H9 (cell line): ENCODE data around the gene DOK1. TPM values are rescaled to one million over a fixed set of nuclear protein-coding genes. Genes with fewer than 3 reads are reported as not detected.

Experiments
- DNase-seq: peaks from one replicate; pipeline ENCODE4 v3.0.0-alpha.2; 2017
- H2AFZ ChIP-seq: one replicate; pipeline ENCODE4 v1.6.1; 2013; ENCODE audit warnings: mild to moderate bottlenecking, low read length, control low read depth, moderate library complexity
- H2AK5ac ChIP-seq: 2 replicates; pipeline ENCODE4 v1.6.1; 2013; ENCODE audit warnings: low read length, control low read depth, mixed read lengths; ENCODE audit not compliant: insufficient read length
- H2BK120ac ChIP-seq: one replicate; pipeline ENCODE4 v1.6.1; 2013; ENCODE audit warnings: low read depth, mild to moderate bottlenecking, low read length, control low read depth, inconsistent platforms; ENCODE audit not compliant: poor library complexity, severe bottlenecking
- H2BK12ac ChIP-seq: 2 replicates; pipeline ENCODE4 v1.6.1; 2013; ENCODE audit warnings: low read length, control low read depth, mixed read lengths, low read depth; ENCODE audit not compliant: insufficient read length
- H2BK15ac ChIP-seq: 2 replicates; pipeline ENCODE4 v1.6.1; 2013; ENCODE audit warnings: low read depth, low read length, control low read depth
- H2BK20ac ChIP-seq: one replicate; pipeline ENCODE4 v1.6.1; 2013; ENCODE audit warnings: low read depth, mild to moderate bottlenecking, low read length, control low read depth, inconsistent platforms; ENCODE audit not compliant: poor library complexity, severe bottlenecking
- H2BK5ac ChIP-seq: 2 replicates; pipeline ENCODE4 v1.6.1; 2013; ENCODE audit warnings: low read length, control low read depth, mixed read lengths; ENCODE audit not compliant: insufficient read length
- H3K14ac ChIP-seq: 2 replicates; pipeline ENCODE4 v1.6.1; 2013; ENCODE audit warnings: low read length, control low read depth; ENCODE audit not compliant: insufficient read depth
- H3K18ac ChIP-seq: 2 replicates; pipeline ENCODE4 v1.6.1; 2013; ENCODE audit warnings: low read depth, mild to moderate bottlenecking, mixed read lengths, low read length, control low read depth; ENCODE audit not compliant: insufficient read length
- H3K23ac ChIP-seq: 2 replicates; pipeline ENCODE4 v1.6.1; 2013; ENCODE audit warnings: low read length, control low read depth, mixed read lengths, low read depth; ENCODE audit not compliant: insufficient read length
- H3K23me2 ChIP-seq: 2 replicates; pipeline ENCODE4 v1.6.1; 2013; ENCODE audit warnings: low read depth, mild to moderate bottlenecking, mixed read lengths, low read length, control low read depth; ENCODE audit not compliant: insufficient read length, poor library complexity, severe bottlenecking
- H3K27ac ChIP-seq: 2 replicates; pipeline ENCODE4 v1.5.1; 2013; ENCODE audit warnings: low read length, control low read depth, mixed read lengths, low read depth; ENCODE audit not compliant: insufficient read length
- H3K27me3 ChIP-seq: 2 replicates; pipeline ENCODE4 v1.6.1; 2013; ENCODE audit warnings: low read length, control low read depth, inconsistent platforms; ENCODE audit not compliant: insufficient read depth
- H3K4ac ChIP-seq: 2 replicates; pipeline ENCODE4 v1.6.1; 2013; ENCODE audit warnings: low read depth, mild to moderate bottlenecking, control low read depth, inconsistent platforms, low read length, moderate library complexity
- H3K4me1 ChIP-seq: 2 replicates; pipeline ENCODE4 v1.6.1; 2013; ENCODE audit warnings: low read length, control low read depth, inconsistent platforms; ENCODE audit not compliant: insufficient read depth
- H3K4me2 ChIP-seq: 2 replicates; pipeline ENCODE4 v1.6.1; 2013; ENCODE audit warnings: low read length, control low read depth, mixed read lengths; ENCODE audit not compliant: insufficient read length, insufficient read depth
- H3K56ac ChIP-seq: 2 replicates; pipeline ENCODE4 v1.6.1; 2013; ENCODE audit warnings: low read depth, mild to moderate bottlenecking, mixed read lengths, low read length, control low read depth; ENCODE audit not compliant: insufficient read length
- H3K79me1 ChIP-seq: 2 replicates; pipeline ENCODE4 v1.6.1; 2013; ENCODE audit warnings: low read depth, mild to moderate bottlenecking, moderate library complexity, low read length, control low read depth, inconsistent platforms; ENCODE audit not compliant: insufficient read depth, poor library complexity, severe bottlenecking
- H3K79me2 ChIP-seq: 2 replicates; pipeline ENCODE4 v1.6.1; 2013; ENCODE audit warnings: low read length, control low read depth, inconsistent platforms; ENCODE audit not compliant: insufficient read depth
- H3K9ac ChIP-seq: 2 replicates; pipeline ENCODE4 v1.6.1; 2013; ENCODE audit warnings: low read length, control low read depth, mixed read lengths; ENCODE audit not compliant: insufficient read length; ENCODE audit errors: extremely low read depth
- H3K9me3 ChIP-seq: one replicate; pipeline ENCODE4 v1.6.1; 2013; ENCODE audit warnings: low read depth, low read length, inconsistent platforms; ENCODE audit not compliant: control insufficient read depth
- H3T11ph ChIP-seq: one replicate; pipeline ENCODE4 v1.6.1; 2013; ENCODE audit warnings: mild to moderate bottlenecking, low read length, control low read depth, inconsistent platforms
- H4K20me1 ChIP-seq: one replicate; pipeline ENCODE4 v1.6.1; 2013; ENCODE audit not compliant: control insufficient read depth, insufficient read length, insufficient read depth
- H4K5ac ChIP-seq: 2 replicates; pipeline ENCODE4 v1.6.1; 2013; ENCODE audit warnings: low read depth, mild to moderate bottlenecking, mixed read lengths, low read length, control low read depth; ENCODE audit not compliant: insufficient read length
- H4K8ac ChIP-seq: replicated peaks from 2 replicates; pipeline ENCODE4 v1.6.1; 2013; ENCODE audit warnings: low read length, control low read depth, mixed read lengths, low read depth; ENCODE audit not compliant: insufficient read length
- H4K91ac ChIP-seq: 2 replicates; pipeline ENCODE4 v1.6.1; 2013; ENCODE audit warnings: low read depth, mild to moderate bottlenecking, moderate library complexity, mixed read lengths, low read length, control low read depth; ENCODE audit not compliant: insufficient read length
- H3K27ac Mint-ChIP-seq, 3 experiments: 2 replicates in 2 of 3; 3 replicates in 1 of 3; pipeline ENCODE4 v1.8.0; 2020 to 2021; ENCODE audit warnings: mixed read lengths in 3 of 3, mild to moderate bottlenecking in 1 of 3, moderate library complexity in 1 of 3
- H3K27me3 Mint-ChIP-seq: 2 replicates; pipeline ENCODE4 v1.8.0; 2021; ENCODE audit warnings: low read depth, mild to moderate bottlenecking, moderate library complexity, mixed read lengths
- H3K36me3 Mint-ChIP-seq, 3 experiments: 2 replicates in 2 of 3; 3 replicates in 1 of 3; pipeline ENCODE4 v1.8.0; 2020 to 2021; ENCODE audit warnings: low read depth in 3 of 3, mixed read lengths in 3 of 3; ENCODE audit not compliant: insufficient read depth in 1 of 3
- H3K4me1 Mint-ChIP-seq, 2 experiments: 2 replicates each; pipeline ENCODE4 v1.8.0; 2020; ENCODE audit warnings: mixed read lengths in 2 of 2
- H3K4me3 Mint-ChIP-seq, 2 experiments: 2 replicates in 1 of 2; 3 replicates in 1 of 2; pipeline ENCODE4 v1.8.0; 2020 to 2021; ENCODE audit warnings: mild to moderate bottlenecking in 2 of 2, mixed read lengths in 2 of 2, moderate library complexity in 1 of 2
- H3K9me3 Mint-ChIP-seq, 2 experiments: 2 replicates in 1 of 2; 3 replicates in 1 of 2; pipeline ENCODE4 v1.8.0; 2020; ENCODE audit warnings: mild to moderate bottlenecking in 2 of 2, mixed read lengths in 2 of 2, moderate library complexity in 1 of 2
- WGBS: extraction: QIAGEN DNeasy Blood & Tissue Kit; methylation state at CpG from one replicate; pipeline ENCODE4 v1.1.7; 2013; ENCODE audit warnings: missing lambda C conversion rate, low lambda C conversion rate, mixed read lengths; ENCODE audit not compliant: insufficient read length; ENCODE audit errors: extremely low coverage; 5-methylcytosine and 5-hydroxymethylcytosine counted together
- total RNA-seq: library from RNA; stranded (reverse); gene quantifications from 2 replicates; pipeline ENCODE4 v1.2.1, GENCODE V29; 2021
- TF ChIP-seq, protein P1 (sequence below): fragments of 200-600 bp; sonication (generic); conservative IDR thresholded peaks from 3 replicates; pipeline ENCODE4 v1.8.0; 2021; ENCODE audit warnings: antibody characterized with exemption, mild to moderate bottlenecking

The DOK1 gene
- total RNA-seq, 1 experiment from 2014 or later = 16.0 TPM

DNA sequence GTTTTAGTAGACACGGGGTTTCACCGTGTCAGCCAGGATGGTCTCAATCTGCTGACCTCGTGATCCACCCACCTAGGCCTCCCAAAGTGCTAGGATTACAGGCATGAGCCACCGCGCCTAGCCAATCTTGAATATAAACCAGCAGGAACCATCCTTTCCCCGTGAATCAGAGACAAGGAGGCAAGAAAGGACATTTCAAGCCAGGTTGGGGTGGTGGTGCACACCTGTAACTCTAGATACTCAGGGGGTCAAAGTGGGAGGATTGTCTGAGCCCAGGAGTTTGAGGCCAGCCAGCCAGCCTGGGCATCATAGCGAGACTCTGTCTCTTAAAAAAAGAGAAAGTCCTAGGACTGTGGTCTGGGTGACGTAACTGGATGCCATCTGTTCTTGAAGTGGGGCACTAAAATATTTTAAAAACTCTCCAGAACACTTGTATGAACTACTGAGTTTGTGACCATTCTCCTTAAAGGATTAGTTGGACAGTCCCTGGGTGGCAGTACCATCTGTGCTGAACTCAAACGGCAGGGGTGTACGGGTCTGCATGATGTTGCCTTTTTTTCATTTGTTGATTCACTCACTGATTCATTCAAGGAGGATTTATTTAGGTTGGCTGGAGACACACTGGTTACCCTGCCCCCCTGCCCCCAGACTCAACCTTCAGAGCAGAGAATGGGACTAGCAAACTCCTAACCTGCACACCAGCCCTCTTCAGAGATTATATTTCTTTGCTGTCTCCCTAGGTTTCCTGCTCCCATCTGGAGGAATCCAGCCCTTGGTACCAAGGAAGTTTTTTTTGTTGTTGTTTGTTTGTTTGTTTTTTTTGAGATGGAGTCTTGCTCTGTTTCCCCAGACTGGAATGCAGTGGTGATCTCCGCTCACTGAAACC, 43.2 kb upstream of the DOK1 start:
- no peak overlapping the region for H4K5ac ChIP-seq
- WGBS = no CpG with 5 or more reads among the region's 11 CpGs
- H3K27me3 ChIP-seq = peaks cover 61% of the 10 kb centered on the region
- no peak overlapping the region for H3K23ac ChIP-seq
- no peak overlapping the region for H3K27ac Mint-ChIP-seq
- peaks cover 6 to 11% of the 10 kb centered on the region in 2 experiments for H3K9me3 Mint-ChIP-seq
- H2BK5ac ChIP-seq = no peak overlapping the region
- H4K8ac ChIP-seq = no peak overlapping the region
- no peak overlapping the region for H3K56ac ChIP-seq
- H2BK12ac ChIP-seq = no peak overlapping the region
- no peak for DNase-seq
- peaks cover 27 to 31% of the 10 kb centered on the region in 2 experiments for H3K4me1 Mint-ChIP-seq
- no peaks in the 10 kb centered on the region for H4K20me1 ChIP-seq
- no peak overlapping the region for H3K18ac ChIP-seq
- H3K4me2 ChIP-seq = no peak overlapping the region
- peaks cover 3% of the 10 kb centered on the region; the same call in 1 of the 2 replicates for H3K4me1 ChIP-seq
- no peak overlapping the region for H2BK20ac ChIP-seq
- H2AFZ ChIP-seq = no peak overlapping the region
- no peaks in the 10 kb centered on the region for H3K9me3 ChIP-seq
- H4K91ac ChIP-seq = no peak overlapping the region
- no peak overlapping the region for H3K4ac ChIP-seq
- H2BK120ac ChIP-seq = no peak overlapping the region
- H2AK5ac ChIP-seq = no peak overlapping the region
- no peaks in the 10 kb centered on the region for H3K79me2 ChIP-seq
- H2BK15ac ChIP-seq = no peak overlapping the region
- H3K36me3 Mint-ChIP-seq = peaks cover 5 to 8% (median 8%) of the 10 kb centered on the region in 3 experiments
- peaks cover 85% of the 10 kb centered on the region for H3K27me3 Mint-ChIP-seq
- no peak overlapping the region for H3K27ac ChIP-seq
- H3T11ph ChIP-seq = no peak overlapping the region
- peaks cover 23% of the 10 kb centered on the region for H3K23me2 ChIP-seq
- TF ChIP-seq, protein P1, sequence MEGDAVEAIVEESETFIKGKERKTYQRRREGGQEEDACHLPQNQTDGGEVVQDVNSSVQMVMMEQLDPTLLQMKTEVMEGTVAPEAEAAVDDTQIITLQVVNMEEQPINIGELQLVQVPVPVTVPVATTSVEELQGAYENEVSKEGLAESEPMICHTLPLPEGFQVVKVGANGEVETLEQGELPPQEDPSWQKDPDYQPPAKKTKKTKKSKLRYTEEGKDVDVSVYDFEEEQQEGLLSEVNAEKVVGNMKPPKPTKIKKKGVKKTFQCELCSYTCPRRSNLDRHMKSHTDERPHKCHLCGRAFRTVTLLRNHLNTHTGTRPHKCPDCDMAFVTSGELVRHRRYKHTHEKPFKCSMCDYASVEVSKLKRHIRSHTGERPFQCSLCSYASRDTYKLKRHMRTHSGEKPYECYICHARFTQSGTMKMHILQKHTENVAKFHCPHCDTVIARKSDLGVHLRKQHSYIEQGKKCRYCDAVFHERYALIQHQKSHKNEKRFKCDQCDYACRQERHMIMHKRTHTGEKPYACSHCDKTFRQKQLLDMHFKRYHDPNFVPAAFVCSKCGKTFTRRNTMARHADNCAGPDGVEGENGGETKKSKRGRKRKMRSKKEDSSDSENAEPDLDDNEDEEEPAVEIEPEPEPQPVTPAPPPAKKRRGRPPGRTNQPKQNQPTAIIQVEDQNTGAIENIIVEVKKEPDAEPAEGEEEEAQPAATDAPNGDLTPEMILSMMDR = no peak
- H3K14ac ChIP-seq = no peak overlapping the region
- H3K79me1 ChIP-seq = no peaks in the 10 kb centered on the region
- no peak overlapping the region for H3K9ac ChIP-seq
- H3K4me3 Mint-ChIP-seq = peak overlapping the region in 1 of 2 experiments; percentile 48; a peak in 1 of 5 replicates
